Upper lobe of right lung (tissue), 1 donor: ENCODE results near the gene POLD3. TPM values are rescaled to one million over a fixed set of nuclear protein-coding genes. Genes with fewer than 3 reads are reported as not detected.

ENCODE experiments used
- ATAC-seq: fragments of 200-7000 bp; cut with Tn5 transposase; one replicate; pipeline ENCODE4 v1.9.1; 2020; ENCODE audit warnings: mild to moderate bottlenecking, moderate library complexity
- DNase-seq: peaks from one replicate; pipeline ENCODE4 v3.0.0-alpha.2; 2020
- H3K27ac ChIP-seq: fragments of 200-600 bp; one replicate; pipeline ENCODE4 v1.8.0; 2022
- H3K27me3 ChIP-seq: fragments of 200-600 bp; one replicate; pipeline ENCODE4 v1.8.0; 2022; ENCODE audit warnings: mild to moderate bottlenecking
- H3K36me3 ChIP-seq: fragments of 200-600 bp; one replicate; pipeline ENCODE4 v1.8.0; 2022
- H3K4me1 ChIP-seq: fragments of 200-600 bp; one replicate; pipeline ENCODE4 v1.8.0; 2022
- H3K4me3 ChIP-seq: fragments of 200-600 bp; one replicate; pipeline ENCODE4 v1.8.0; 2022; ENCODE audit warnings: mild to moderate bottlenecking
- H3K9me3 ChIP-seq: fragments of 200-600 bp; one replicate; pipeline ENCODE4 v1.8.0; 2022
- intact Hi-C: fragments of 100-400 bp; cut with DNase I; formaldehyde crosslinking; loops from one replicate; pipeline ENCODE4 v1.11.0; 2022
- total RNA-seq: library from RNA; stranded (reverse); fragmentation: NEBNext Ultra II Directional; extraction: Animal tissue kit (Norgen Biotek cat#: 25700); gene quantifications from one replicate; pipeline ENCODE4 v1.2.1, GENCODE V29; 2021
- TF ChIP-seq, protein P1 (sequence below): fragments of 200-600 bp; IDR thresholded peaks from one replicate; pipeline ENCODE4 v1.8.0; 2022; ENCODE audit warnings: antibody characterized with exemption
- donor health status: DM: no; HTN: yes; CAD: no; lungs with severe emphysema.

The POLD3 gene
- total RNA-seq, 1 donor from 2014 or later, result 16.7 TPM

DNA sequence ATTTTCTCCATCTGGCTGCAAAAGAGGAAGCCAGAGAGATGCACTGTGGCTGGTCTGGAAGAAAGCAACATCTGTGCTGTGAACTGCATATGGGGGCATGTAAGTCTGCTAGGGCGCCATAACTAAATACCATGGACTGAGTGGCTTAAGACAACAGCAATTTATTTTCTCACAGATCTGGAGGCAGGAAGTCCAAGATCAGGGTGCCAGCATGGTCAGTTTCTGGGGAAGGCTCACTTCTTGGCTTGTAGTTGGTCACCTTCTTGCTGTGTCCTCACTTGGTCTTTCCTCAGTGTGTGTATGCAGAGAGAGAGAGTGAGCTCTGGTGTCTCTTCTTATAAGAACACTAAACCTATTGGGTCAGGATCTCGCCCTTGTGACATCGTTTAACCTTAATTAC is 34.9 kb upstream of the POLD3 start:
- Histone ChIP-seq H3K36me3 (no peaks in the 10 kb centered on the region), H3K9me3 (peaks cover 6% of the 10 kb centered on the region), H3K27me3 (no peaks in the 10 kb centered on the region), H3K27ac (no peak overlapping the region), H3K4me3 (no peak overlapping the region), H3K4me1 (no peaks in the 10 kb centered on the region)
- intact Hi-C loops, result no loop called here
- DNase-seq, result no peak
- no peak for ATAC-seq
- TF ChIP-seq, protein P1, sequence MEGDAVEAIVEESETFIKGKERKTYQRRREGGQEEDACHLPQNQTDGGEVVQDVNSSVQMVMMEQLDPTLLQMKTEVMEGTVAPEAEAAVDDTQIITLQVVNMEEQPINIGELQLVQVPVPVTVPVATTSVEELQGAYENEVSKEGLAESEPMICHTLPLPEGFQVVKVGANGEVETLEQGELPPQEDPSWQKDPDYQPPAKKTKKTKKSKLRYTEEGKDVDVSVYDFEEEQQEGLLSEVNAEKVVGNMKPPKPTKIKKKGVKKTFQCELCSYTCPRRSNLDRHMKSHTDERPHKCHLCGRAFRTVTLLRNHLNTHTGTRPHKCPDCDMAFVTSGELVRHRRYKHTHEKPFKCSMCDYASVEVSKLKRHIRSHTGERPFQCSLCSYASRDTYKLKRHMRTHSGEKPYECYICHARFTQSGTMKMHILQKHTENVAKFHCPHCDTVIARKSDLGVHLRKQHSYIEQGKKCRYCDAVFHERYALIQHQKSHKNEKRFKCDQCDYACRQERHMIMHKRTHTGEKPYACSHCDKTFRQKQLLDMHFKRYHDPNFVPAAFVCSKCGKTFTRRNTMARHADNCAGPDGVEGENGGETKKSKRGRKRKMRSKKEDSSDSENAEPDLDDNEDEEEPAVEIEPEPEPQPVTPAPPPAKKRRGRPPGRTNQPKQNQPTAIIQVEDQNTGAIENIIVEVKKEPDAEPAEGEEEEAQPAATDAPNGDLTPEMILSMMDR, result no peak

DNA sequence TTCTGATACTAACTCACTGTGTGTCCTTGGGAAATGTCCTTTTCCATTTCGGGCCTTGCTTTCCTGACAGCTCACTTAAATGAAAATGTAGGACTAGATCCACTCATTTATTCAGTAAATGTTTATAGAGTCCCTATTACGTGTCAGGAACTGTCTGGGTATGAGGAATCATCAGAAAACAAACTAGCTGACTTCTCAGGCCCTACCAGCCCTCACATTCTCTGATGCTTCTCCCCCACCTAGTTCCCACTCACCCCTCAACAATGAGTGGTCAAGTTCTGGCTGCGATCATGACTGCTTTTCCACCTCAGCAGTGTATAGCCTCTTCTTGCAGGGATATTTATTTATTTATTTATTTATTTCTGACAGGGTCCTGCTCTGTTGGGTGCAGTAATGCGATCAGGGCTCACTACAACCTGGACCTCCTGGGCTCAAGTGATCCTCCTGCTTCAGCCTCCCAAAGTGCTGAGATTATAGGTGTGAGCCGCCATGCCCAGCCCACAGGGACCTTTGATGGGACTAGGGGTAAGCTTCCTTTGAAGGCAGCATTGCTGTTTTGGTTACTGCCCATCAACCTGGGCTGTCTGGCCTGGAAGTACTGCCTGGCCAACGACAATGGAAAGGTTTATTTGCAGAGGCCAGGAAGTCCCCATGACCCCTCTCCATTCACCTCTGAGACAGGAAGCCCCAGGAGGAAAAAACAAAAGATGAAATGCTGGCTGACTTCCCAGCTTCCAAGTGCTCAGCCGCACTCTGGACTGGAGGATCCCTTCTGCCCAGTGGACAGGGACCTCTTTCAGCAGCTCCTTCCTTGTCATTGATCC is 33.1 kb upstream of the POLD3 start:
- H3K27ac ChIP-seq, result no peak overlapping the region
- intact Hi-C loops, result no loop called here
- TF ChIP-seq, protein P1, result no peak
- no peaks in the 10 kb centered on the region for H3K4me1 ChIP-seq
- H3K4me3 ChIP-seq, result no peak overlapping the region
- peaks cover 6% of the 10 kb centered on the region for H3K9me3 ChIP-seq
- no peaks in the 10 kb centered on the region for H3K36me3 ChIP-seq
- no peaks in the 10 kb centered on the region for H3K27me3 ChIP-seq
- no peak for DNase-seq
- ATAC-seq, result no peak

DNA sequence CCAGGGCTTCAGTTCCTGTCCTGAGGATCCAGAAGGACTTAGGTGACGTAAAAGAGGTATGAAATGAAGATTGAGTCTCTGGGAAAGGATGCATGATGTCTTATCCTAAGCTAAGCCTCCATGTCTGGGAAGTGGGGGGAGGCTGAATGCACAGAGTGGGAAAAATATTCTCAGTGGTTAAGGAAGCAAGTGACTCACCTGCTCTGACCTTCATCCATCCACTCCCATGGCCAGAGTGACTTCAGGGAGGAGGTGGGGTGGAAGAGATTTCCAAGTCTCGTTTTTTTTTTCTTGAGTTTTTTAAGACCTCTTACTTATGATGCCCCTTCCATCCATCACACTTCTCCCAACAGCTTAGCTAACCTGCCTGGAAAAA is 32.5 kb upstream of the POLD3 start:
- ATAC-seq (no peak), DNase-seq (no peak)
- Histone ChIP-seq H3K27ac (no peak overlapping the region), H3K4me3 (no peak overlapping the region), H3K4me1 (no peaks in the 10 kb centered on the region), H3K27me3 (no peaks in the 10 kb centered on the region), H3K36me3 (no peaks in the 10 kb centered on the region), H3K9me3 (peaks cover 6% of the 10 kb centered on the region)
- intact Hi-C loops, result no loop called here
- TF ChIP-seq, protein P1, result no peak

DNA sequence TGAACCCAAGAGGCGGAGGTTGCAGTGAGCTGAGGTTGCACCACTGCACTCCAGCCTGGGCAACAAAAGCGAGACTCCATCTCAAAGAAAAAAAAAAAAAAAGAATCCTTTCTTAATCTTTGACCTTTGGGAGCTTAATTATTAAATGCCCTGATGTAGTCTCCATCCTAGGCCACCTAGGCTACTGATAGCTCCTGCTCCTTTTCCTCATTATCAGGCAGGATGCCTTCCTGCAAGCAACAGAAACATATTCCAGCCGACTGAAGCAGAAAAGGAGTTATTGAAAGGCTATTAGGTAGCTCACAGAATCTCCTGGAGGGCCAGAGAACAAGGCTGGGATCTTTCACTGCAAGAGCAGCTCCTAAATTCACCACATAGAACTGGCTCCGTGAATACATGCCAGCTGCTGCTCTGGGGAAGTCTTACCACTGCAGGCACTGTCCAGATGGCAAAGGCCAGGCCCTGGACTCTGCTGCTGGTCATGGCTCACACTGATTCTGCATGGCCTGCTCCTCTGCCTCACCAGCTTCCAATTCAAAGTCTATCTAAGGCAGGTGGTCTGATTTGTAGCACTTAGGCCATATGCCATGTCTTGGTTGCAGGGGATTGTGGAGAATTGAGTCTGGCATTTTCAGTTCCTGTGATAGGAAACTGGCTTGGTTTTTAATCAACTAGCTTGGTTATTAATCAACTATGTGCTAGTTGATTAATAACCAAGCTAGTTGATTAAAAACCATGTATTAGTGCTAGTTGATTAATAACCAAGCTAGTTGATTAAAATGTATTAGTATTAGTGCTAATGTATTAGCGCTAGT is 26.0 kb upstream of the POLD3 start:
- H3K36me3 ChIP-seq, result no peaks in the 10 kb centered on the region
- no peak overlapping the region for H3K4me3 ChIP-seq
- DNase-seq (no peak), ATAC-seq (no peak)
- H3K27ac ChIP-seq, result no peak overlapping the region
- no peaks in the 10 kb centered on the region for H3K4me1 ChIP-seq
- no peaks in the 10 kb centered on the region for H3K27me3 ChIP-seq
- intact Hi-C loops, result no loop called here
- TF ChIP-seq, protein P1, result no peak
- peaks cover 6% of the 10 kb centered on the region for H3K9me3 ChIP-seq

GRCh38 chr11:74568028-74568427 is 24.4 kb upstream of the POLD3 start:
- H3K36me3 ChIP-seq, result no peaks in the 10 kb centered on the region
- no peaks in the 10 kb centered on the region for H3K4me1 ChIP-seq
- ATAC-seq, result no peak
- no peaks in the 10 kb centered on the region for H3K27me3 ChIP-seq
- H3K4me3 ChIP-seq, result no peak overlapping the region
- no peak for DNase-seq
- intact Hi-C loops, result no loop called here
- H3K9me3 ChIP-seq, result no peaks in the 10 kb centered on the region
- TF ChIP-seq, protein P1, result no peak
- H3K27ac ChIP-seq, result no peak overlapping the region
